H9 (cell line): ENCODE data around the gene CALM1. TPM values are rescaled to one million over a fixed set of nuclear protein-coding genes. Genes with fewer than 3 reads are reported as not detected.

Source experiments
- DNase-seq: peaks from one replicate; pipeline ENCODE4 v3.0.0-alpha.2; 2017
- H2AFZ ChIP-seq: one replicate; pipeline ENCODE4 v1.6.1; 2013; ENCODE audit warnings: mild to moderate bottlenecking, low read length, control low read depth, moderate library complexity
- H2AK5ac ChIP-seq: 2 replicates; pipeline ENCODE4 v1.6.1; 2013; ENCODE audit warnings: low read length, control low read depth, mixed read lengths; ENCODE audit not compliant: insufficient read length
- H2BK120ac ChIP-seq: one replicate; pipeline ENCODE4 v1.6.1; 2013; ENCODE audit warnings: low read depth, mild to moderate bottlenecking, low read length, control low read depth, inconsistent platforms; ENCODE audit not compliant: poor library complexity, severe bottlenecking
- H2BK12ac ChIP-seq: 2 replicates; pipeline ENCODE4 v1.6.1; 2013; ENCODE audit warnings: low read length, control low read depth, mixed read lengths, low read depth; ENCODE audit not compliant: insufficient read length
- H2BK15ac ChIP-seq: 2 replicates; pipeline ENCODE4 v1.6.1; 2013; ENCODE audit warnings: low read depth, low read length, control low read depth
- H2BK20ac ChIP-seq: one replicate; pipeline ENCODE4 v1.6.1; 2013; ENCODE audit warnings: low read depth, mild to moderate bottlenecking, low read length, control low read depth, inconsistent platforms; ENCODE audit not compliant: poor library complexity, severe bottlenecking
- H2BK5ac ChIP-seq: 2 replicates; pipeline ENCODE4 v1.6.1; 2013; ENCODE audit warnings: low read length, control low read depth, mixed read lengths; ENCODE audit not compliant: insufficient read length
- H3K14ac ChIP-seq: 2 replicates; pipeline ENCODE4 v1.6.1; 2013; ENCODE audit warnings: low read length, control low read depth; ENCODE audit not compliant: insufficient read depth
- H3K18ac ChIP-seq: 2 replicates; pipeline ENCODE4 v1.6.1; 2013; ENCODE audit warnings: low read depth, mild to moderate bottlenecking, mixed read lengths, low read length, control low read depth; ENCODE audit not compliant: insufficient read length
- H3K23ac ChIP-seq: 2 replicates; pipeline ENCODE4 v1.6.1; 2013; ENCODE audit warnings: low read length, control low read depth, mixed read lengths, low read depth; ENCODE audit not compliant: insufficient read length
- H3K23me2 ChIP-seq: 2 replicates; pipeline ENCODE4 v1.6.1; 2013; ENCODE audit warnings: low read depth, mild to moderate bottlenecking, mixed read lengths, low read length, control low read depth; ENCODE audit not compliant: insufficient read length, poor library complexity, severe bottlenecking
- H3K27ac ChIP-seq: 2 replicates; pipeline ENCODE4 v1.5.1; 2013; ENCODE audit warnings: low read length, control low read depth, mixed read lengths, low read depth; ENCODE audit not compliant: insufficient read length
- H3K27me3 ChIP-seq: 2 replicates; pipeline ENCODE4 v1.6.1; 2013; ENCODE audit warnings: low read length, control low read depth, inconsistent platforms; ENCODE audit not compliant: insufficient read depth
- H3K4ac ChIP-seq: 2 replicates; pipeline ENCODE4 v1.6.1; 2013; ENCODE audit warnings: low read depth, mild to moderate bottlenecking, control low read depth, inconsistent platforms, low read length, moderate library complexity
- H3K4me1 ChIP-seq: 2 replicates; pipeline ENCODE4 v1.6.1; 2013; ENCODE audit warnings: low read length, control low read depth, inconsistent platforms; ENCODE audit not compliant: insufficient read depth
- H3K4me2 ChIP-seq: 2 replicates; pipeline ENCODE4 v1.6.1; 2013; ENCODE audit warnings: low read length, control low read depth, mixed read lengths; ENCODE audit not compliant: insufficient read length, insufficient read depth
- H3K56ac ChIP-seq: 2 replicates; pipeline ENCODE4 v1.6.1; 2013; ENCODE audit warnings: low read depth, mild to moderate bottlenecking, mixed read lengths, low read length, control low read depth; ENCODE audit not compliant: insufficient read length
- H3K79me1 ChIP-seq: 2 replicates; pipeline ENCODE4 v1.6.1; 2013; ENCODE audit warnings: low read depth, mild to moderate bottlenecking, moderate library complexity, low read length, control low read depth, inconsistent platforms; ENCODE audit not compliant: insufficient read depth, poor library complexity, severe bottlenecking
- H3K79me2 ChIP-seq: 2 replicates; pipeline ENCODE4 v1.6.1; 2013; ENCODE audit warnings: low read length, control low read depth, inconsistent platforms; ENCODE audit not compliant: insufficient read depth
- H3K9ac ChIP-seq: 2 replicates; pipeline ENCODE4 v1.6.1; 2013; ENCODE audit warnings: low read length, control low read depth, mixed read lengths; ENCODE audit not compliant: insufficient read length; ENCODE audit errors: extremely low read depth
- H3K9me3 ChIP-seq: one replicate; pipeline ENCODE4 v1.6.1; 2013; ENCODE audit warnings: low read depth, low read length, inconsistent platforms; ENCODE audit not compliant: control insufficient read depth
- H3T11ph ChIP-seq: one replicate; pipeline ENCODE4 v1.6.1; 2013; ENCODE audit warnings: mild to moderate bottlenecking, low read length, control low read depth, inconsistent platforms
- H4K20me1 ChIP-seq: one replicate; pipeline ENCODE4 v1.6.1; 2013; ENCODE audit not compliant: control insufficient read depth, insufficient read length, insufficient read depth
- H4K5ac ChIP-seq: 2 replicates; pipeline ENCODE4 v1.6.1; 2013; ENCODE audit warnings: low read depth, mild to moderate bottlenecking, mixed read lengths, low read length, control low read depth; ENCODE audit not compliant: insufficient read length
- H4K8ac ChIP-seq: replicated peaks from 2 replicates; pipeline ENCODE4 v1.6.1; 2013; ENCODE audit warnings: low read length, control low read depth, mixed read lengths, low read depth; ENCODE audit not compliant: insufficient read length
- H4K91ac ChIP-seq: 2 replicates; pipeline ENCODE4 v1.6.1; 2013; ENCODE audit warnings: low read depth, mild to moderate bottlenecking, moderate library complexity, mixed read lengths, low read length, control low read depth; ENCODE audit not compliant: insufficient read length
- H3K27ac Mint-ChIP-seq, 3 experiments: 2 replicates in 2 of 3; 3 replicates in 1 of 3; pipeline ENCODE4 v1.8.0; 2020 to 2021; ENCODE audit warnings: mixed read lengths in 3 of 3, mild to moderate bottlenecking in 1 of 3, moderate library complexity in 1 of 3
- H3K27me3 Mint-ChIP-seq: 2 replicates; pipeline ENCODE4 v1.8.0; 2021; ENCODE audit warnings: low read depth, mild to moderate bottlenecking, moderate library complexity, mixed read lengths
- H3K36me3 Mint-ChIP-seq, 3 experiments: 2 replicates in 2 of 3; 3 replicates in 1 of 3; pipeline ENCODE4 v1.8.0; 2020 to 2021; ENCODE audit warnings: low read depth in 3 of 3, mixed read lengths in 3 of 3; ENCODE audit not compliant: insufficient read depth in 1 of 3
- H3K4me1 Mint-ChIP-seq, 2 experiments: 2 replicates each; pipeline ENCODE4 v1.8.0; 2020; ENCODE audit warnings: mixed read lengths in 2 of 2
- H3K4me3 Mint-ChIP-seq, 2 experiments: 2 replicates in 1 of 2; 3 replicates in 1 of 2; pipeline ENCODE4 v1.8.0; 2020 to 2021; ENCODE audit warnings: mild to moderate bottlenecking in 2 of 2, mixed read lengths in 2 of 2, moderate library complexity in 1 of 2
- H3K9me3 Mint-ChIP-seq, 2 experiments: 2 replicates in 1 of 2; 3 replicates in 1 of 2; pipeline ENCODE4 v1.8.0; 2020; ENCODE audit warnings: mild to moderate bottlenecking in 2 of 2, mixed read lengths in 2 of 2, moderate library complexity in 1 of 2
- WGBS: extraction: QIAGEN DNeasy Blood & Tissue Kit; methylation state at CpG from one replicate; pipeline ENCODE4 v1.1.7; 2013; ENCODE audit warnings: missing lambda C conversion rate, low lambda C conversion rate, mixed read lengths; ENCODE audit not compliant: insufficient read length; ENCODE audit errors: extremely low coverage; 5-methylcytosine and 5-hydroxymethylcytosine counted together
- total RNA-seq: library from RNA; stranded (reverse); gene quantifications from 2 replicates; pipeline ENCODE4 v1.2.1, GENCODE V29; 2021
- TF ChIP-seq, protein P1 (sequence below): fragments of 200-600 bp; sonication (generic); conservative IDR thresholded peaks from 3 replicates; pipeline ENCODE4 v1.8.0; 2021; ENCODE audit warnings: antibody characterized with exemption, mild to moderate bottlenecking

The CALM1 gene
- total RNA-seq, 1 experiment from 2014 or later = 354 TPM

DNA sequence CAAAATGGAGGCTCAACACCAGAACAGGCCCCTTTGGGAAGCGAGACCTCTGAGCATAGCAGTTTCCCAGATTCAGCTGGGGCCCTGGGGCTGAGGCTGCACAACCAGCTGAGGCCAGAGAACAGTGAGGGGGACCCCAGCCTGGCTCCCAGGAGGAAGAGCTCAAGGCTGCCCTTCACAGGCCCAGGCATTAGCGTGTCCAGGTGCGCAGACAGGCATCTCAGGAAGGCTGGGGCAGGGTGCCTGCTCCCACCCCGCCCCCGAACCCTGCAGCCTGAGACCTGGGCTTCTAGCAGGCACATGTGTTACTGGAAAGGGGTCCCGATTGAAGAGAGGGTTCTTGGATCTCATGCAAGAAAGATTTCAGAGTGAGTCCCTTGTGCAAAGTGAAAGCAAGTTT, 27.2 kb downstream of the CALM1 start:
- no peak overlapping the region for H4K5ac ChIP-seq
- H3K79me2 ChIP-seq = no peaks in the 10 kb centered on the region
- no peak overlapping the region for H3K4ac ChIP-seq
- Mint-ChIP-seq H3K4me3 (no peak overlapping the region; a peak in 1 of 5 replicates), H3K27me3 (no peaks in the 10 kb centered on the region; the same call in 1 of the 2 replicates), H3K27ac (peak overlapping the region in 2 of 3 experiments; percentile 29 to 95; a peak in 3 of 7 replicates), H3K4me1 (peaks cover 18 to 19% of the 10 kb centered on the region in 2 experiments), H3K36me3 (no peaks in the 10 kb centered on the region; a peak in 1 of 7 replicates), H3K9me3 (no peaks in the 10 kb centered on the region)
- H3K9ac ChIP-seq = no peak overlapping the region
- no peak overlapping the region for H2BK12ac ChIP-seq
- H3K79me1 ChIP-seq = no peaks in the 10 kb centered on the region
- no peak overlapping the region for H3K23ac ChIP-seq
- no peak overlapping the region for H3K27ac ChIP-seq
- H4K91ac ChIP-seq = no peak overlapping the region
- H3K27me3 ChIP-seq = no peaks in the 10 kb centered on the region
- no peak overlapping the region for H3K18ac ChIP-seq
- no peak for DNase-seq
- H3K56ac ChIP-seq = no peak overlapping the region
- no peaks in the 10 kb centered on the region for H3K4me1 ChIP-seq
- no peak overlapping the region for H2AFZ ChIP-seq
- no peak overlapping the region for H2BK120ac ChIP-seq
- WGBS = no CpG with 5 or more reads among the region's 6 CpGs
- H3K23me2 ChIP-seq = no peaks in the 10 kb centered on the region
- H3K9me3 ChIP-seq = no peaks in the 10 kb centered on the region
- H2BK5ac ChIP-seq = no peak overlapping the region
- TF ChIP-seq, protein P1, sequence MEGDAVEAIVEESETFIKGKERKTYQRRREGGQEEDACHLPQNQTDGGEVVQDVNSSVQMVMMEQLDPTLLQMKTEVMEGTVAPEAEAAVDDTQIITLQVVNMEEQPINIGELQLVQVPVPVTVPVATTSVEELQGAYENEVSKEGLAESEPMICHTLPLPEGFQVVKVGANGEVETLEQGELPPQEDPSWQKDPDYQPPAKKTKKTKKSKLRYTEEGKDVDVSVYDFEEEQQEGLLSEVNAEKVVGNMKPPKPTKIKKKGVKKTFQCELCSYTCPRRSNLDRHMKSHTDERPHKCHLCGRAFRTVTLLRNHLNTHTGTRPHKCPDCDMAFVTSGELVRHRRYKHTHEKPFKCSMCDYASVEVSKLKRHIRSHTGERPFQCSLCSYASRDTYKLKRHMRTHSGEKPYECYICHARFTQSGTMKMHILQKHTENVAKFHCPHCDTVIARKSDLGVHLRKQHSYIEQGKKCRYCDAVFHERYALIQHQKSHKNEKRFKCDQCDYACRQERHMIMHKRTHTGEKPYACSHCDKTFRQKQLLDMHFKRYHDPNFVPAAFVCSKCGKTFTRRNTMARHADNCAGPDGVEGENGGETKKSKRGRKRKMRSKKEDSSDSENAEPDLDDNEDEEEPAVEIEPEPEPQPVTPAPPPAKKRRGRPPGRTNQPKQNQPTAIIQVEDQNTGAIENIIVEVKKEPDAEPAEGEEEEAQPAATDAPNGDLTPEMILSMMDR = no peak
- no peak overlapping the region for H2BK15ac ChIP-seq
- no peak overlapping the region for H4K8ac ChIP-seq
- no peak overlapping the region for H2BK20ac ChIP-seq
- no peak overlapping the region for H3T11ph ChIP-seq
- H4K20me1 ChIP-seq = no peaks in the 10 kb centered on the region
- H3K4me2 ChIP-seq = no peak overlapping the region
- no peak overlapping the region for H2AK5ac ChIP-seq
- no peak overlapping the region; the same call in 1 of the 2 replicates for H3K14ac ChIP-seq
